22Rv1 (cell line): ENCODE results near the gene SLCO2B1.

Experiments
- CTCF ChIP-seq: fragments of 450-650 bp; IDR thresholded peaks from 2 replicates; pipeline ENCODE4 v1.5.1; 2017; ENCODE audit warnings: mild to moderate bottlenecking
- ZFX ChIP-seq: fragments of 450-650 bp; IDR thresholded peaks from 2 replicates; pipeline ENCODE4 v1.6.1; 2017; ENCODE audit warnings: antibody characterized with exemption, borderline replicate concordance

GRCh38 chr11:75186999-75187398, 36.1 kb downstream of the SLCO2B1 start:
- TF ChIP-seq CTCF (no peak), ZFX (no peak)
